CD8-positive, alpha-beta memory T cell (primary cell): ENCODE measurements around the gene DHX58. TPM values are rescaled to one million over a fixed set of nuclear protein-coding genes. Genes with fewer than 3 reads are reported as not detected.

Experiments
- CTCF ChIA-PET: fragments of 350-600 bp; sonication (Branson Sonifier 250); formaldehyde crosslinking; loops from one replicate; lab custom pipeline; 2021; ENCODE audit warnings: antibody characterized with exemption; lab: Charles Lee
- POLR2A ChIA-PET: fragments of 350-600 bp; sonication (Branson Sonifier 250); formaldehyde crosslinking; loops from one replicate; lab custom pipeline; 2021; ENCODE audit warnings: antibody characterized with exemption; lab: Charles Lee
- DNase-seq, 5 donors: peaks; one replicate each; pipeline versions ENCODE4 v3.0.0 to v3.0.0-alpha.2; 2020 to 2022; ENCODE audit warnings: mixed read lengths in 1 of 5
- H3K27ac ChIP-seq: one replicate; pipeline ENCODE4 v1.7.0; 2013; ENCODE audit warnings: low read depth, mild to moderate bottlenecking, low read length, moderate library complexity
- H3K27me3 ChIP-seq: 2 replicates; pipeline ENCODE4 v1.7.0; 2013; ENCODE audit warnings: low read length, mild to moderate bottlenecking; ENCODE audit not compliant: insufficient read depth, poor library complexity, severe bottlenecking
- H3K36me3 ChIP-seq: 2 replicates; pipeline ENCODE4 v1.7.0; 2013; ENCODE audit warnings: mild to moderate bottlenecking, low read length, moderate library complexity; ENCODE audit not compliant: insufficient read depth
- H3K4me1 ChIP-seq: 2 replicates; pipeline ENCODE4 v1.7.0; 2013; ENCODE audit warnings: mild to moderate bottlenecking, low read length, moderate library complexity; ENCODE audit not compliant: insufficient read depth
- H3K4me3 ChIP-seq: 2 replicates; pipeline ENCODE4 v1.7.0; 2013; ENCODE audit warnings: mild to moderate bottlenecking, low read length
- H3K9me3 ChIP-seq: 2 replicates; pipeline ENCODE4 v1.7.0; 2013; ENCODE audit warnings: mild to moderate bottlenecking, low read length
- H3K27ac Mint-ChIP-seq, 8 donors: one replicate each; pipeline ENCODE4 v1.8.0; 2020 to 2021; ENCODE audit warnings: mixed read lengths in 8 of 8, mild to moderate bottlenecking in 6 of 8, inconsistent platforms in 3 of 8, moderate library complexity in 3 of 8
- H3K27me3 Mint-ChIP-seq, 2 donors: one replicate each; pipeline ENCODE4 v1.8.0; 2020 to 2021; ENCODE audit warnings: mixed read lengths in 2 of 2, mild to moderate bottlenecking in 1 of 2, moderate library complexity in 1 of 2
- H3K36me3 Mint-ChIP-seq, 3 donors: one replicate each; pipeline ENCODE4 v1.8.0; 2020 to 2021; ENCODE audit warnings: mixed read lengths in 3 of 3, inconsistent platforms in 1 of 3, mild to moderate bottlenecking in 1 of 3
- H3K4me1 Mint-ChIP-seq, 3 donors: one replicate each; pipeline ENCODE4 v1.8.0; 2020 to 2021; ENCODE audit warnings: mixed read lengths in 3 of 3, inconsistent platforms in 1 of 3, mild to moderate bottlenecking in 1 of 3
- H3K4me3 Mint-ChIP-seq, 7 donors: one replicate each; pipeline ENCODE4 v1.8.0; 2020 to 2021; ENCODE audit warnings: mixed read lengths in 7 of 7, mild to moderate bottlenecking in 6 of 7, moderate library complexity in 4 of 7, inconsistent platforms in 2 of 7
- H3K9me3 Mint-ChIP-seq, 5 donors: one replicate each; pipeline ENCODE4 v1.8.0; 2020 to 2022; ENCODE audit warnings: mixed read lengths in 5 of 5, mild to moderate bottlenecking in 3 of 5, moderate library complexity in 2 of 5, inconsistent platforms in 1 of 5
- polyA plus RNA-seq: library from polyadenylated mRNA; unstranded; fragments of 300-500 nt; fragmentation: Illumina TruSeq; gene quantifications from one replicate; pipeline ENCODE4 v1.2.3, GENCODE V29; 2021
- total RNA-seq, 2 experiments: library from RNA; stranded (reverse); gene quantifications; one replicate each; pipeline ENCODE4 v1.2.3, GENCODE V29; 2021

DHX58 gene
- total and polyA plus RNA-seq, 3 experiments from 2014 or later, result 8.1 to 10.7 (median 9.7) TPM

- H3K27me3 Mint-ChIP-seq, result no peaks in the 10 kb centered on the region
- POLR2A ChIA-PET, result interaction anchor here (0.7 kb wide), 1 partner anchor 9 kb away, joined by 5 read pairs; no protein-coding TSS in a partner anchor
- no peak for DNase-seq
Measured at GRCh38 chr17:42126836-42127235, 14.3 kb upstream of the DHX58 start.

GRCh38 chr17:42125565-42125964 lies 13.1 kb upstream of the DHX58 start:
- no peaks in the 10 kb centered on the region for H3K9me3 ChIP-seq
- H3K27ac ChIP-seq, result no peak overlapping the region
- H3K27me3 ChIP-seq, result no peaks in the 10 kb centered on the region
- no peak for DNase-seq
- H3K36me3 Mint-ChIP-seq, result peaks cover 6 to 61% (median 6%) of the 10 kb centered on the region in 3 donors
- no peak overlapping the region for H3K4me3 ChIP-seq
- ChIA-PET POLR2A (no interaction called here), CTCF (no interaction called here)
- peak overlapping the region in 1 of 8 donors; percentile 74 for H3K27ac Mint-ChIP-seq
- no peaks in the 10 kb centered on the region for H3K27me3 Mint-ChIP-seq
- H3K4me1 Mint-ChIP-seq, result peaks cover 5 to 6% (median 6%) of the 10 kb centered on the region in 3 donors
- H3K36me3 ChIP-seq, result peaks cover 40% of the 10 kb centered on the region
- H3K9me3 Mint-ChIP-seq, result no peaks in the 10 kb centered on the region
- H3K4me3 Mint-ChIP-seq, result no peak overlapping the region
- peaks cover 7% of the 10 kb centered on the region for H3K4me1 ChIP-seq

More at GRCh38 chr17:42126836-42127235, 14.3 kb upstream of the DHX58 start:
- peaks cover 6 to 72% (median 8%) of the 10 kb centered on the region in 3 donors for H3K36me3 Mint-ChIP-seq
- Histone ChIP-seq H3K9me3 (no peaks in the 10 kb centered on the region), H3K27me3 (no peaks in the 10 kb centered on the region), H3K27ac (no peak overlapping the region), H3K4me3 (no peak overlapping the region), H3K4me1 (peaks cover 1% of the 10 kb centered on the region), H3K36me3 (peaks cover 50% of the 10 kb centered on the region)
- CTCF ChIA-PET, result no interaction called here
- H3K4me3 Mint-ChIP-seq, result no peak overlapping the region
- peaks cover 8 to 12% (median 11%) of the 10 kb centered on the region in 3 donors for H3K4me1 Mint-ChIP-seq
- H3K27ac Mint-ChIP-seq, result peak overlapping the region in 2 of 8 donors; percentile 10 to 21
- no peaks in the 10 kb centered on the region for H3K9me3 Mint-ChIP-seq

GRCh38 chr17:42124256-42124655 lies 11.7 kb upstream of the DHX58 start:
- Mint-ChIP-seq H3K27ac (peak overlapping the region in 3 of 8 donors; percentile 27 to 52 (median 50)), H3K9me3 (no peaks in the 10 kb centered on the region), H3K4me1 (peaks cover 11 to 14% (median 13%) of the 10 kb centered on the region in 3 donors), H3K27me3 (no peaks in the 10 kb centered on the region), H3K4me3 (peak overlapping the region in 1 of 7 donors; percentile 34), H3K36me3 (peaks cover 6 to 48% (median 6%) of the 10 kb centered on the region in 3 donors)
- H3K36me3 ChIP-seq, result peaks cover 27% of the 10 kb centered on the region
- peaks cover 14% of the 10 kb centered on the region for H3K4me1 ChIP-seq
- no peak overlapping the region for H3K27ac ChIP-seq
- ChIA-PET POLR2A (interaction anchor here (0.6 kb wide), 1 partner anchor 58 kb away, joined by 6 read pairs; no protein-coding TSS in a partner anchor), CTCF (interaction anchor here (2.0 kb wide), 1 partner anchor 10 kb away, joined by 4 read pairs; no protein-coding TSS in a partner anchor)
- no peaks in the 10 kb centered on the region for H3K27me3 ChIP-seq
- DNase-seq, result no peak
- no peak overlapping the region for H3K4me3 ChIP-seq
- H3K9me3 ChIP-seq, result no peaks in the 10 kb centered on the region

GRCh38 chr17:42122371-42123303 lies 10.1 kb upstream of the DHX58 start, which contains the start of gene HSPB9:
Gene HSPB9 (plus strand): TSS chr17:42122804. CDS start chr17:42122851, 47 bp downstream.
- peaks cover 16 to 20% (median 19%) of the 10 kb centered on the region in 3 donors for H3K4me1 Mint-ChIP-seq
- Histone ChIP-seq H3K9me3 (no peaks in the 10 kb centered on the region), H3K4me3 (no peak within 1 kb of the TSS), H3K36me3 (peaks cover 11% of the 10 kb centered on the region), H3K27ac (no peak within 1 kb of the TSS), H3K4me1 (peaks cover 14% of the 10 kb centered on the region), H3K27me3 (no peaks in the 10 kb centered on the region)
- H3K36me3 Mint-ChIP-seq, result peaks cover 6 to 38% (median 6%) of the 10 kb centered on the region in 3 donors
- DNase-seq, result no peak
- POLR2A ChIA-PET, result interaction anchor here (1.1 kb wide), 1 partner anchor 10 kb away, joined by 3 read pairs; the partner anchor contains the start of gene DHX58
- no peaks in the 10 kb centered on the region for H3K9me3 Mint-ChIP-seq
- H3K27me3 Mint-ChIP-seq, result no peaks in the 10 kb centered on the region
- CTCF ChIA-PET, result interaction anchor here (0.8 to 11.7 kb wide), 2 partner anchors 59 to 95 kb away, joined by 3 to 109 read pairs; partner anchors contain the start of gene KCNH4
- peak within 1 kb of the TSS in 3 of 8 donors; percentile 50 to 81 (median 61) for H3K27ac Mint-ChIP-seq
- H3K4me3 Mint-ChIP-seq, result peak within 1 kb of the TSS in 6 of 7 donors; percentile 56 to 87 (median 77)

DNA sequence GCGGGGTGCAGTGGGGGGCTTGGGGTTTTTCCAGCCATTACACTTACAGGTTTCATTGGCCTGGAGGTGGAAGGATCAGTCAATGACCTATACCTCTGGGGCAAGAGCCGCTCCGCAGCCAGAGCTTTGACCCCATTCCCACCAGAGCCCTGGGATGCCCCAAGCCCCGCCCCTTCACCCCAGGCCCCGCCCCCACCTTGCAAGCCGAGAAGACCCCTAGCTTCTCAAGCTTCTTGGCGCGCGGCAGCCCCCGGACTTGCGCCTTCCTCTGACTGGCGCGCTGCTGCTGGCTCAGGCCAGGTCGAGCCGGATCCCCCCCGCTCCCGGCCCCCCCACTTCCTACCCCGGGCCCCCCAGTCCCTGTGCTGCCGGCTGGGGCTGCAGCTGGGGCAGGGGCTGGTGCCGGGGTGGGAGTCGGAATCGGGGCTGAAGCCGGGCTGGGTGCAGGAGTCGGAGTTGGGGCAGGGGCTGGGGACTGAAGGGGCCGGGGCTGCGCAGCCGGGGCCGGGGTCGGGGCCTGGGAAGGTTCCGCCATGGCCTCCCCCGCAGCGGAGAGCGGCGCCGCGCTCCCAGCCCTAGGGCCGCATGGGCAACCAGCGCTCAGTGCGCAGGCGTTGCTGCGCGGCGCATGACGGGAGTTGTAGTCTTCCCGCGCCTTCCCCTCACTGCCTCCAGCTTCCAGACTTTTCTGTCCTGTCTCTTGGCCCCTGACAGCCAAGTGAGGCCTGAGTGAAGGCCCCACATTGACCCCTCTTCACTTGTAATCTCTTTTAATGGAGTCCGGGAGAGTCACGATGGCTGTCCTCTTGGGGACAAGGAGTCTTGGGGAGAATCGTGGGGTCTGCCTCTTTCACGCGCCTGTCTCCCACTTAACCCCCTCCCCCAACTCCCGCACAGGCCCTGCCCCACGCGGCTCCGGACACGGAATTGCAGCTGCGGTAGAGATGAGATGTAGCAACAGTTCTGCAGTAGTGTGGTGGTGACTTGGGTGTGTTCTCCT lies 8.6 kb upstream of the DHX58 start, which contains the start of gene KAT2A:
TSS of gene KAT2A (minus strand) at position 598 of the 1,000 bp plus-strand sequence. CDS start at position 535, 63 bp downstream.
- Histone ChIP-seq H3K36me3 (no peaks in the 10 kb centered on the region), H3K9me3 (no peaks in the 10 kb centered on the region), H3K27me3 (no peaks in the 10 kb centered on the region), H3K27ac (no peak within 1 kb of the TSS), H3K4me1 (peaks cover 14% of the 10 kb centered on the region), H3K4me3 (peak within 1 kb of the TSS; percentile 26)
- Mint-ChIP-seq H3K4me3 (peak within 1 kb of the TSS; percentile 62 to 87 (median 77)), H3K36me3 (peaks cover 0 to 34% (median 2%) of the 10 kb centered on the region in 3 donors), H3K4me1 (peaks cover 21 to 26% (median 25%) of the 10 kb centered on the region in 3 donors), H3K27ac (peak within 1 kb of the TSS in 7 of 8 donors; percentile 50 to 81 (median 61)), H3K9me3 (no peaks in the 10 kb centered on the region), H3K27me3 (no peaks in the 10 kb centered on the region)
- DNase-seq, result peak; percentile 60 to 80 (median 67)
- ChIA-PET CTCF (interaction anchor here (0.5 to 11.7 kb wide), 6 partner anchors 31 to 158 kb away, joined by 3 to 109 read pairs (median 6); partner anchors contain the start of gene DNAJC7), POLR2A (interaction anchor here (0.5 to 1.3 kb wide), 8 partner anchors 8 to 267 kb away, joined by 3 to 6 read pairs (median 4); partner anchors contain the start of genes DHX58, DNAJC7 and STAT3)

- Mint-ChIP-seq H3K4me3 (peak overlapping the region; percentile 62 to 87 (median 77)), H3K27me3 (no peaks in the 10 kb centered on the region), H3K27ac (peak overlapping the region in 3 of 8 donors; percentile 54 to 66 (median 61)), H3K9me3 (no peaks in the 10 kb centered on the region), H3K36me3 (peaks cover 0 to 28% (median 4%) of the 10 kb centered on the region in 3 donors), H3K4me1 (peaks cover 23 to 26% (median 25%) of the 10 kb centered on the region in 3 donors)
- Histone ChIP-seq H3K36me3 (no peaks in the 10 kb centered on the region), H3K27me3 (no peaks in the 10 kb centered on the region), H3K4me1 (peaks cover 14% of the 10 kb centered on the region), H3K4me3 (peak overlapping the region; percentile 19), H3K27ac (no peak overlapping the region), H3K9me3 (no peaks in the 10 kb centered on the region)
- POLR2A ChIA-PET, result interaction anchor here (0.5 to 1.3 kb wide), 7 partner anchors 8 to 268 kb away, joined by 3 to 6 read pairs (median 4); partner anchors contain the start of genes DHX58, DNAJC7 and STAT3
- CTCF ChIA-PET, result interaction anchor here (1.2 to 11.7 kb wide), 8 partner anchors 13 to 157 kb away, joined by 3 to 109 read pairs (median 5); partner anchors contain the start of genes CNP, DNAJC7 and NKIRAS2
- DNase-seq, result no peak
Measured at GRCh38 chr17:42120161-42120769, 7.8 kb upstream of the DHX58 start.
